Astrocyte (in vitro differentiated cells and primary cell): Measurements from ENCODE around the gene RFC1.

Experiments used
- CTCF ChIP-seq: IDR thresholded peaks from 2 replicates; pipeline ENCODE4 v1.5.1; 2011; ENCODE audit warnings: low read depth, mild to moderate bottlenecking, inconsistent platforms, low read length, moderate library complexity; ENCODE audit not compliant: insufficient read depth
- EZH2 ChIP-seq: IDR thresholded peaks from 2 replicates; pipeline ENCODE4 v1.6.1; 2012; ENCODE audit warnings: mild to moderate bottlenecking, low read length, inconsistent platforms; ENCODE audit not compliant: insufficient read depth

DNA sequence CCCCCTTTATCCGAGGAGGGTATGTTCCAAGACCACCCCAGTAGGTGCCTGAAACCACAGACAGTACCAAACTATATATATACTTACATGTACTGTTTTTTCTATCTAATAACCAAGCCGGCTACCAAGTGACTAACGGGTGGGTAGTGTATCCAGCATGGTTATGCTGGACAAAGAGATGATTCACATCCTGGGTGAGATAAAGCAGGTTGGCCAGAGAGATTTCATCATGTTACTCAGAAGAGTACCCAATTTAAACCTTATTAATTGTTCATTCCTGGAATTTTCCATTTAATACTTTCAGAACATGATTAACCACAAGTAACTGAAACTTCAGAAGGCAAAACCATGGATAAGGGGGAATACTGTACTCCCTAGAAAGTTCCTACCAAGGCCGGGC, 46.5 kb downstream of the RFC1 start:
- TF ChIP-seq CTCF: no peak
- no peak for TF ChIP-seq EZH2
